Fibroblast of lung (primary cell): ENCODE results near the gene ZSCAN26.

Experiments
- EZH2 ChIP-seq: IDR thresholded peaks from 2 replicates; pipeline ENCODE4 v1.5.1; 2012; ENCODE audit warnings: low read length, control low read depth, mild to moderate bottlenecking; ENCODE audit errors: missing control alignments
- TF ChIP-seq, protein P1 (sequence below), 2 donors: IDR thresholded peaks in 1 of 2; conservative IDR thresholded peaks in 1 of 2; 1 replicate in 1 of 2; 2 replicates in 1 of 2; pipeline ENCODE4 v1.5.1; 2011 to 2012; ENCODE audit warnings: low read length in 2 of 2, control low read depth in 1 of 2, inconsistent platforms in 1 of 2, low read depth in 1 of 2, mild to moderate bottlenecking in 1 of 2

- TF ChIP-seq, protein P1, sequence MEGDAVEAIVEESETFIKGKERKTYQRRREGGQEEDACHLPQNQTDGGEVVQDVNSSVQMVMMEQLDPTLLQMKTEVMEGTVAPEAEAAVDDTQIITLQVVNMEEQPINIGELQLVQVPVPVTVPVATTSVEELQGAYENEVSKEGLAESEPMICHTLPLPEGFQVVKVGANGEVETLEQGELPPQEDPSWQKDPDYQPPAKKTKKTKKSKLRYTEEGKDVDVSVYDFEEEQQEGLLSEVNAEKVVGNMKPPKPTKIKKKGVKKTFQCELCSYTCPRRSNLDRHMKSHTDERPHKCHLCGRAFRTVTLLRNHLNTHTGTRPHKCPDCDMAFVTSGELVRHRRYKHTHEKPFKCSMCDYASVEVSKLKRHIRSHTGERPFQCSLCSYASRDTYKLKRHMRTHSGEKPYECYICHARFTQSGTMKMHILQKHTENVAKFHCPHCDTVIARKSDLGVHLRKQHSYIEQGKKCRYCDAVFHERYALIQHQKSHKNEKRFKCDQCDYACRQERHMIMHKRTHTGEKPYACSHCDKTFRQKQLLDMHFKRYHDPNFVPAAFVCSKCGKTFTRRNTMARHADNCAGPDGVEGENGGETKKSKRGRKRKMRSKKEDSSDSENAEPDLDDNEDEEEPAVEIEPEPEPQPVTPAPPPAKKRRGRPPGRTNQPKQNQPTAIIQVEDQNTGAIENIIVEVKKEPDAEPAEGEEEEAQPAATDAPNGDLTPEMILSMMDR (conservative IDR thresholded peaks at IDR 0.05 in 1 of 2, IDR thresholded peaks at IDR 0.05 in 1 of 2; ENCODE audit: low read depth in 1 of 2, low read length in 2 of 2): no peak
- no peak for TF ChIP-seq EZH2
Measured at GRCh38 chr6:28245206-28245941, 21.6 kb upstream of the ZSCAN26 start.
